NAMALWA (cell line): ENCODE measurements around the gene ZNF281.
A peak's percentile ranks its signal among the peaks of the same experiment; 100 is the strongest.
"Not testable (repeated sequence)": the region's sequence is repeated elsewhere in the genome, so short reads cannot be mapped to it uniquely, and the experiment has no call there.

Source experiments
- DNase-seq: peaks from one replicate; pipeline ENCODE4 v3.0.0-alpha.2; 2015; ENCODE audit warnings: low spot score

ZNF281 gene

GRCh38 chr1:200409761-200410565 is at the start of gene ZNF281:
TSS of gene ZNF281 (minus strand) at chr1:200410036. CDS start at chr1:200409705, 331 bp downstream.
- DNase-seq = peak; percentile 98

- no peak for DNase-seq
Observed at GRCh38 chr1:200458780-200459179, 48.9 kb upstream of the ZNF281 start.

GRCh38 chr1:200457810-200458209 is 48.0 kb upstream of the ZNF281 start:
- DNase-seq = no peak

GRCh38 chr1:200454425-200454824 is 44.6 kb upstream of the ZNF281 start:
- DNase-seq = no peak

- no peak for DNase-seq
Observed at GRCh38 chr1:200453553-200453905, 43.7 kb upstream of the ZNF281 start.

- DNase-seq = no peak
Observed at GRCh38 chr1:200452850-200453552, 43.2 kb upstream of the ZNF281 start.

GRCh38 chr1:200448034-200448762 is 38.4 kb upstream of the ZNF281 start:
- DNase-seq = no peak

GRCh38 chr1:200445213-200445612 is 35.4 kb upstream of the ZNF281 start:
- DNase-seq = no peak

GRCh38 chr1:200444478-200444877 is 34.6 kb upstream of the ZNF281 start:
- DNase-seq = no peak

- no peak for DNase-seq
Observed at GRCh38 chr1:200443860-200444259, 34.0 kb upstream of the ZNF281 start.

- no peak for DNase-seq
Observed at GRCh38 chr1:200442537-200443156, 32.8 kb upstream of the ZNF281 start.

- DNase-seq = no peak
Observed at GRCh38 chr1:200442023-200442422, 32.2 kb upstream of the ZNF281 start.

- DNase-seq = no peak
Observed at GRCh38 chr1:200438911-200439310, 29.1 kb upstream of the ZNF281 start.

- DNase-seq = not testable (repeated sequence)
Observed at GRCh38 chr1:200438413-200438812, 28.6 kb upstream of the ZNF281 start.

GRCh38 chr1:200437556-200438203 is 27.8 kb upstream of the ZNF281 start:
- DNase-seq = peak; percentile 40

GRCh38 chr1:200437088-200437487 is 27.3 kb upstream of the ZNF281 start:
- no peak for DNase-seq

- DNase-seq = no peak
Observed at GRCh38 chr1:200436436-200436835, 26.6 kb upstream of the ZNF281 start.

- DNase-seq = no peak
Observed at GRCh38 chr1:200435200-200435780, 25.5 kb upstream of the ZNF281 start.

- DNase-seq = no peak
Observed at GRCh38 chr1:200433586-200433985, 23.8 kb upstream of the ZNF281 start.

- DNase-seq = no peak
Observed at GRCh38 chr1:200432586-200432985, 22.8 kb upstream of the ZNF281 start.

GRCh38 chr1:200429221-200429751 is 19.4 kb upstream of the ZNF281 start:
- no peak for DNase-seq
